Testis (tissue), 2 donors: ENCODE data around the gene SYCE3.

Experiments
- CTCF ChIP-seq, 3 experiments: fragments of 450-650 bp in 2 of 3; fragments of 200-600 bp in 1 of 3; sonication (generic) in 1 of 3; IDR thresholded peaks; one replicate each; pipeline ENCODE4 v1.5.1; 2016 to 2019; ENCODE audit warnings: antibody characterized with exemption in 3 of 3, mild to moderate bottlenecking in 2 of 3, moderate library complexity in 1 of 3
- POLR2A ChIP-seq: fragments of 450-650 bp; IDR thresholded peaks from one replicate; pipeline ENCODE4 v1.6.1; 2017; ENCODE audit warnings: antibody characterized with exemption, mild to moderate bottlenecking, moderate library complexity

- TF ChIP-seq CTCF (IDR thresholded peaks at IDR 0.05) (no peak), POLR2A (no peak)
These were observed 55.9 kb downstream of the SYCE3 start for GRCh38 chr22:50506611-50507420.
